WERI-Rb-1 (cell line): Measurements from ENCODE around the gene CCDC148.

Experiments used
- DNase-seq: peaks from one replicate; pipeline ENCODE4 v3.0.0-alpha.2; 2020
- H3K27ac ChIP-seq: fragments of 250-450 bp; sonication (Bioruptor Pico); 2 replicates; pipeline ENCODE4 v1.5.1; 2020; ENCODE audit warnings: mild to moderate bottlenecking, moderate library complexity
- H3K27me3 ChIP-seq: fragments of 250-450 bp; sonication (Bioruptor Pico); 2 replicates; pipeline ENCODE4 v1.5.1; 2021; ENCODE audit warnings: mild to moderate bottlenecking, low read depth, moderate library complexity; ENCODE audit not compliant: insufficient read depth, severe bottlenecking
- H3K36me3 ChIP-seq: fragments of 250-450 bp; sonication (Bioruptor Pico); 2 replicates; pipeline ENCODE4 v1.5.1; 2020; ENCODE audit warnings: mild to moderate bottlenecking, moderate library complexity
- H3K4me3 ChIP-seq: 2 replicates; pipeline ENCODE4 v1.5.1; 2011; ENCODE audit warnings: low read depth, mild to moderate bottlenecking, control low read depth, low read length
- H3K9me3 ChIP-seq: fragments of 250-450 bp; sonication (Bioruptor Pico); 2 replicates; pipeline ENCODE4 v1.5.1; 2021; ENCODE audit warnings: mild to moderate bottlenecking, moderate library complexity; ENCODE audit not compliant: severe bottlenecking
- TF ChIP-seq, protein P1 (sequence below): IDR thresholded peaks from 2 replicates; pipeline ENCODE4 v1.5.1; 2011; ENCODE audit warnings: low read depth, mild to moderate bottlenecking, control low read depth, inconsistent platforms, low read length

The CCDC148 gene

DNA sequence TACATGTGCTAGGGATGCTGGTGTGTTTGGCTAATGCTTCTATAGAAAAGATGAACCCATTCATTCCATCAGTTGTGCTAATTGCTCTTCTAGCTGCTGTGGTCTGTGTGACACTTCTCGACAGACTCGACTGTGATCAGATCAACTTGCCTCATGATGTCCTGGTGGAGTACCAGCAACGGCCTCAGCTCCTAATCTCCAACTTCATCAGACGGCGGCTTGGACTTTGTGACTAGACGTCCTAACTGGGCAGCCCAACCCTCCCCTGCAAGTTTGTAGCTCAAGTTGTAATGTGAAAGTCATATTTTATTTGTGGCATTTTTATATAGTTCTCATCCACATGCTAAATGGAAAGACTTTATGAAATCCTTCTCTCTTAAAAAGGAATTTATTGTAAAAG is 321.9 kb downstream of the CCDC148 start:
- H3K27ac ChIP-seq, result no peak overlapping the region
- no peak for DNase-seq

DNA sequence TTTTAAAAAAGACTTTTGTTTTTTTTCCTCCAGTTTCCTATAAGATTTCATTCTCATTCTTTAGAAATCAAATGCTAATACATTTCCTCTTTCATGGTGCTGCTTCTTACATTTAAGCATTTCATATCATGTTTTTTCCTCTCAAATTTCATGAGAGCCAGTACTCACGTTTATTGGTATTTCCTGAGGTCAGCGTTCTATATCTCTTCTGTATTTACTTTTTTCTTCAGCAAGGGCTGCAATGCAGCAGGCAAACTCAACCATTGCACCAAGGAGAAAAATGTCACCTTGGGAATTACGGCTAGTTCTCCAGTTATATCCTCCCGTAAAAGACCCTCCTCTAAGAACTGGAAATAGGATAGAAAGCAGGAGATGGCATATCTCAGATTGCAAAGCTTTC is 322.5 kb downstream of the CCDC148 start:
- no peak overlapping the region for H3K4me3 ChIP-seq
- H3K36me3 ChIP-seq, result no peaks in the 10 kb centered on the region
- no peaks in the 10 kb centered on the region for H3K27me3 ChIP-seq
- H3K9me3 ChIP-seq, result no peaks in the 10 kb centered on the region
- no peak for DNase-seq
- TF ChIP-seq, protein P1, sequence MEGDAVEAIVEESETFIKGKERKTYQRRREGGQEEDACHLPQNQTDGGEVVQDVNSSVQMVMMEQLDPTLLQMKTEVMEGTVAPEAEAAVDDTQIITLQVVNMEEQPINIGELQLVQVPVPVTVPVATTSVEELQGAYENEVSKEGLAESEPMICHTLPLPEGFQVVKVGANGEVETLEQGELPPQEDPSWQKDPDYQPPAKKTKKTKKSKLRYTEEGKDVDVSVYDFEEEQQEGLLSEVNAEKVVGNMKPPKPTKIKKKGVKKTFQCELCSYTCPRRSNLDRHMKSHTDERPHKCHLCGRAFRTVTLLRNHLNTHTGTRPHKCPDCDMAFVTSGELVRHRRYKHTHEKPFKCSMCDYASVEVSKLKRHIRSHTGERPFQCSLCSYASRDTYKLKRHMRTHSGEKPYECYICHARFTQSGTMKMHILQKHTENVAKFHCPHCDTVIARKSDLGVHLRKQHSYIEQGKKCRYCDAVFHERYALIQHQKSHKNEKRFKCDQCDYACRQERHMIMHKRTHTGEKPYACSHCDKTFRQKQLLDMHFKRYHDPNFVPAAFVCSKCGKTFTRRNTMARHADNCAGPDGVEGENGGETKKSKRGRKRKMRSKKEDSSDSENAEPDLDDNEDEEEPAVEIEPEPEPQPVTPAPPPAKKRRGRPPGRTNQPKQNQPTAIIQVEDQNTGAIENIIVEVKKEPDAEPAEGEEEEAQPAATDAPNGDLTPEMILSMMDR, result no peak
- H3K27ac ChIP-seq, result no peak overlapping the region

More for the DNA sequence above, 321.9 kb downstream of the CCDC148 start:
- H3K36me3 ChIP-seq, result no peaks in the 10 kb centered on the region
- H3K4me3 ChIP-seq, result no peak overlapping the region
- TF ChIP-seq, protein P1, result no peak
- no peaks in the 10 kb centered on the region for H3K27me3 ChIP-seq
- H3K9me3 ChIP-seq, result no peaks in the 10 kb centered on the region

DNA sequence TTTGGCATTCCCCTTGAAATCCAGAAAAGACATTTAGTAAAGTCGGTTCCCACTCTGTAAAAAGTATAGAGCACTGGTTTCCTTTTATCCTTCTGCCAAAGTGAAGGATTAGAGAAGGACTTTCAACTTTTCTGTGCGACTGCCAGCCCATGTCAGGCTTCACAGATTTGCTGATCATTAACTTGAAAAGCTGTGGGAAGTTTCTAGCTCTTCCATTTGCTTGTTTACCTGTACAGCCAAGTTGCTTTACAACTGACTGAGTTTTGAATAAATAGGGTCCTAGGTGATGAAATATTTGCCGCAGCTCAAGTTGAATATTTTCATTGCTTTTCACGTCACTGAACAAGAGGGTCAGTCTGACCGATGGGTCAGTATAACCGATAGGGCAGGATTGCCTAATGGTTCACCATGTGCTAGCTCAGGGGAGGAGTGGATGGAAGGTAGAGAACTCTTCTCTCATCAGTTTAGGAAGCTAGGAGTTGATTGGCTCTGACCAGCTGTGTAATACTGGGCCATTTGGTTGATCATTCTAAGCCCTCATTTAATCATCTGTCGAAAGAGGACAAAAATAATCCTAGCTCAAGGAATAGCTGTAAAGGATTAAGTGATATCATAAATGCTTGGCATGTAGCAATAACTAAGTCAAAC is 324.5 kb downstream of the CCDC148 start:
- peak; percentile 19 for DNase-seq
- TF ChIP-seq, protein P1, result no peak
- no peaks in the 10 kb centered on the region for H3K36me3 ChIP-seq
- no peak overlapping the region for H3K4me3 ChIP-seq
- H3K27ac ChIP-seq, result peak overlapping the region; percentile 55
- no peaks in the 10 kb centered on the region for H3K9me3 ChIP-seq
- no peaks in the 10 kb centered on the region for H3K27me3 ChIP-seq

DNA sequence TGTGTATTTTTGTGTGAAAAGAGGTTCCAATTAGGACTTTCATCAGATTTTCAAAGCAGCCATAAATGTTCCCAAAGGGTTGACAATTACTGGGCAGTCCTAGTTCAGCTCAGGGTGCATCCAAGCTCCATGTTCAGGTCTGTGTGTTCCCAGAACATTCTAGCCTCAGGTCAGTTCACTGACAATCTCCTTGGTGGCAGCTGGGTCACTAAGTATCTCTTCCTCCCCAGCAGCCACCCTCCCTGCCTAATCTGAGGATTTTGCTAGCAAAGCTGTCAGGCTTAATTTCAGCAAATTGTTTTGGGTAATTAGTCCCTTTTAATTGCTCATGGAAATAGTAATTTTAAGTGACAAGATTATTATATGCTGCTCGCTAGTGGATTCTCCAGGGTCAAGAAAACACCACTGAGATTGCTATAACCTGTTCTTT is 325.1 kb downstream of the CCDC148 start:
- H3K36me3 ChIP-seq, result no peaks in the 10 kb centered on the region

DNA sequence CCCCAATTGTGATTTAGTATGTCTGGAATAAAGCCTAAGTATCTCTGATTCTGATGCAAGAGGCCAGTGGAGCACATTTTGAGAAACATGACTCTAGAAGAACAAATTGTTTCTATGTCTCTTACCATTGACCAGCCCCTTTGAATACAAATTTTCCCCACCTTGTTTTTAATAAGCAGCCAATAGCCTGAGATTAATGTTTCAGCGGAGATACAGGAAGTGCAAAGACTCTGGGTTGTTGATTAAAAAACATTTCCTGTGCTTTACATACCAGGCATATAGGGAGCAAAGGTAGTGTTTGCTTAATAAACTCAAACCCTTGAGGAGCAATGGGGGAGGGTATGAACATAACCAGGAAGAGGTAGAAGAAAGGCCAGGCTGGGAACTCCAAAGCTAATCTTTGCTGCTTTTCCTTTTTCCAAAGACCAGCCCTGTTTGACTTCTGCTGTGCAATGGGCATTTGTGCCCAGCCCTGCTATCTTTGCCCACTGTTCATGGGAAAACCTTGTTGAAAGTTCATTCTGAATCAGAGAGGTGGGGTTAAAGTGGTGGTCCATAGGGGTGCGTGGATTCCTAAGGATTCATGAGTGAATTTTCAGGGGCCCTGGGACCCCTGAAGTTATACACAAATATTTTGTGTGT is 325.6 kb downstream of the CCDC148 start:
- Histone ChIP-seq H3K27me3 (no peaks in the 10 kb centered on the region), H3K4me3 (no peak overlapping the region), H3K27ac (peak overlapping the region; percentile 55), H3K9me3 (no peaks in the 10 kb centered on the region), H3K36me3 (no peaks in the 10 kb centered on the region)
- no peak for DNase-seq
- TF ChIP-seq, protein P1, result no peak

More for the DNA sequence above, 325.1 kb downstream of the CCDC148 start:
- H3K27me3 ChIP-seq, result no peaks in the 10 kb centered on the region
- no peak overlapping the region for H3K4me3 ChIP-seq
- H3K27ac ChIP-seq, result peak overlapping the region; percentile 55
- no peaks in the 10 kb centered on the region for H3K9me3 ChIP-seq
- TF ChIP-seq, protein P1, result no peak
- peak; percentile 79 for DNase-seq
